ENCODE measurements around the gene DBF4B.

DNA sequence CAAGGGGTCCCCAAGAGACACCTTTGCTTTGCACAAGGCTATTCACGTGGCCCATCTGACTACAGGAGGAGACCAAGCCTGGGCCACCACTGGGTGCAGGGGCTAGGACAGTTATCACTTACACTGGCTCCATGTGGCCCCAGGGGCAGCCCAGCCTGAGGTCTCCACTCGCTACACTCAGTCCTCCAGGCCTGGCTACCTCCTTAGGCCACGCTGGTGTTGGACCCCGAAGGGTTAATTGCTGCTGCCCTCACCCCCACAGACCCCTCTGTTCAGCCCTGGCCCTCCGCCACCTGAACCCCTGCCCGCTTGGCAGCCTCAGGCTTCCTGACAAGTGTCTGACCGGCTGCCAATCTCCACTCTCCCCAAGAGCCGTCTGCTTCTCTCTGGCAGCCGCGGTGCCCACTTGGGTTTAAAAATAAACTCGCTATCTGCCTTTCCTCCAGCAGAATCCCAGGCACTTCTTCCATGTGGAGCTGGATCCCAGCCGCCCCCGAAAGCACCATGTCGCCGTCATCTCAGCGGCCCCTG lies 78.2 kb downstream of the DBF4B start:
- TF ChIP-seq, protein P1, sequence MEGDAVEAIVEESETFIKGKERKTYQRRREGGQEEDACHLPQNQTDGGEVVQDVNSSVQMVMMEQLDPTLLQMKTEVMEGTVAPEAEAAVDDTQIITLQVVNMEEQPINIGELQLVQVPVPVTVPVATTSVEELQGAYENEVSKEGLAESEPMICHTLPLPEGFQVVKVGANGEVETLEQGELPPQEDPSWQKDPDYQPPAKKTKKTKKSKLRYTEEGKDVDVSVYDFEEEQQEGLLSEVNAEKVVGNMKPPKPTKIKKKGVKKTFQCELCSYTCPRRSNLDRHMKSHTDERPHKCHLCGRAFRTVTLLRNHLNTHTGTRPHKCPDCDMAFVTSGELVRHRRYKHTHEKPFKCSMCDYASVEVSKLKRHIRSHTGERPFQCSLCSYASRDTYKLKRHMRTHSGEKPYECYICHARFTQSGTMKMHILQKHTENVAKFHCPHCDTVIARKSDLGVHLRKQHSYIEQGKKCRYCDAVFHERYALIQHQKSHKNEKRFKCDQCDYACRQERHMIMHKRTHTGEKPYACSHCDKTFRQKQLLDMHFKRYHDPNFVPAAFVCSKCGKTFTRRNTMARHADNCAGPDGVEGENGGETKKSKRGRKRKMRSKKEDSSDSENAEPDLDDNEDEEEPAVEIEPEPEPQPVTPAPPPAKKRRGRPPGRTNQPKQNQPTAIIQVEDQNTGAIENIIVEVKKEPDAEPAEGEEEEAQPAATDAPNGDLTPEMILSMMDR (IDR thresholded peaks at IDR 0.05): no peak
- no peak for TF ChIP-seq POLR2A (IDR thresholded peaks at IDR 0.05)

Data from esophagus squamous epithelium (tissue), 4 donors.